ENCODE data around the gene TXNDC17. TPM values are rescaled to one million over a fixed set of nuclear protein-coding genes. Genes with fewer than 3 reads are reported as not detected.

TXNDC17 gene
- total RNA-seq, 1 experiment from 2014 or later, result 151 TPM

GRCh38 chr17:6633263-6633662 is 7.6 kb upstream of the TXNDC17 start:
- no peaks in the 10 kb centered on the region for H3K27me3 Mint-ChIP-seq (ENCODE audit: low read depth)
- no peak overlapping the region for H3K27ac Mint-ChIP-seq
- no peak overlapping the region for H3K4me3 Mint-ChIP-seq
- ChIA-PET POLR2A (interaction anchor here (0.6 kb wide), 1 partner anchor 53 kb away, joined by 5 read pairs; no protein-coding TSS in a partner anchor), CTCF (no interaction called here)
- peaks cover 41% of the 10 kb centered on the region for H3K36me3 Mint-ChIP-seq
- no peak for TF ChIP-seq ATF1 (CRISPR knock-in tag; IDR thresholded peaks at IDR 0.05)
- no peak for TF ChIP-seq CREB1 (CRISPR knock-in tag; IDR thresholded peaks at IDR 0.05)
- no peak for TF ChIP-seq HMGA2 (CRISPR knock-in tag; IDR thresholded peaks at IDR 0.05)
- TF ChIP-seq FOXJ3 (CRISPR knock-in tag; IDR thresholded peaks at IDR 0.05; ENCODE audit: borderline replicate concordance), result no peak
- no peak for TF ChIP-seq OVOL2 (CRISPR knock-in tag; IDR thresholded peaks at IDR 0.05; ENCODE audit: borderline replicate concordance)
- no peak for TF ChIP-seq AR (CRISPR knock-in tag; IDR thresholded peaks at IDR 0.05)
- TF ChIP-seq MXD4 (CRISPR knock-in tag; IDR thresholded peaks at IDR 0.05; ENCODE audit: borderline replicate concordance), result no peak
- no peak for TF ChIP-seq MLX (CRISPR knock-in tag; IDR thresholded peaks at IDR 0.05)
- DNase-seq (ENCODE audit: low spot score) (no peak), ATAC-seq (no peak)
- no peaks in the 10 kb centered on the region for H3K4me1 Mint-ChIP-seq
- H3K9me3 Mint-ChIP-seq, result no peaks in the 10 kb centered on the region; the same call in 1 of the 2 replicates

GRCh38 chr17:6636105-6636504 is 4.8 kb upstream of the TXNDC17 start:
- Mint-ChIP-seq H3K9me3 (no peaks in the 10 kb centered on the region; the same call in 1 of the 2 replicates), H3K4me3 (no peak overlapping the region), H3K36me3 (peaks cover 32% of the 10 kb centered on the region), H3K4me1 (peaks cover 8% of the 10 kb centered on the region), H3K27me3 (ENCODE audit: low read depth) (no peaks in the 10 kb centered on the region), H3K27ac (no peak overlapping the region)
- DNase-seq (ENCODE audit: low spot score) (no peak), ATAC-seq (no peak)
- POLR2A ChIA-PET, result no interaction called here
- CTCF ChIA-PET, result interaction anchor here (1.4 kb wide), 1 partner anchor 77 kb away, joined by 4 read pairs; the partner anchor contains the start of gene SLC13A5
- TF ChIP-seq ESRRA (CRISPR knock-in tag; IDR thresholded peaks at IDR 0.05; ENCODE audit: borderline replicate concordance), result no peak
- TF ChIP-seq ZNF512 (CRISPR knock-in tag; IDR thresholded peaks at IDR 0.05; ENCODE audit: borderline replicate concordance), result no peak
- TF ChIP-seq TEAD1 (CRISPR knock-in tag; IDR thresholded peaks at IDR 0.05), result no peak
- no peak for TF ChIP-seq AR (CRISPR knock-in tag; IDR thresholded peaks at IDR 0.05)
- TF ChIP-seq FOXP1 (CRISPR knock-in tag; IDR thresholded peaks at IDR 0.05; ENCODE audit: borderline replicate concordance), result no peak
- no peak for TF ChIP-seq OVOL2 (CRISPR knock-in tag; IDR thresholded peaks at IDR 0.05; ENCODE audit: borderline replicate concordance)
- TF ChIP-seq MXD4 (CRISPR knock-in tag; IDR thresholded peaks at IDR 0.05; ENCODE audit: borderline replicate concordance), result no peak
- TF ChIP-seq ZNF416 (CRISPR knock-in tag; IDR thresholded peaks at IDR 0.05), result no peak
- TF ChIP-seq ZNF219 (CRISPR knock-in tag; IDR thresholded peaks at IDR 0.05; ENCODE audit: borderline replicate concordance), result no peak
- no peak for TF ChIP-seq NR2C2 (CRISPR knock-in tag; IDR thresholded peaks at IDR 0.05)
